ENCODE data around the gene SCFD1. TPM values are rescaled to one million over a fixed set of nuclear protein-coding genes. Genes with fewer than 3 reads are reported as not detected.

The SCFD1 gene
- total RNA-seq, 2 donors from 2014 or later: 46.8 to 58.3 TPM

DNA sequence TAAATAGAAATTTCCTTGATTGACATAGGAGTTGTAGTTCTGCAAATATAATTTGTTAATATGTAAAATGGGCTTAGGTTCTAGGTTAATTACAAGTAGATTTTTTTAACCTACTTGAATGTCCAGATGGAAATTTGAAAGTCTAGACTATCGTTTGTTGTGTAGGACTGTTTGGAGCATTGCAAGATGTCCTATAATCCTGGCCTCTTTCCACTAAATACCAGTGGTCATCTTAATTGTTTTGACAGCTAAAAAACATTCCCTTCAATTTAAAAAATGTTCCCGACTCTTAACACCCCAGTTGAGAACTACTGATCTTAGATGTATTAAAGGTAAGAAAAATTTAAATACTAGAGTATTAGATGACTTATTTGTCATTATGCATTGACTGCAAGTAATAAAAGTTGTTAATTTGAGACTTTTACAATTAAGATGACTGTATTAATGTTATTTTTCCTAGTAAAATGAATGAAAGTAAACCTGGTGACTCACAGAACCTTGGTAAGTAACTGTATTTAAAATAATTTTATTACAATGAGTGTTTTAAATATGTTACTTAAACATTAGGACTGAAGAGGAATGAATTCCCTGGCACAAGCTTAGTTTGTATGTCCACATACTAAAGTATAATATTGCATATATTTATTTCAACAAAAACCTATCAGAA lies 41.4 kb upstream of the SCFD1 start:
- no peak for TF ChIP-seq CTCF (IDR thresholded peaks at IDR 0.05)

GRCh38 chr14:30581283-30581625 lies 40.9 kb upstream of the SCFD1 start:
- no peak overlapping the region for H3K4me3 ChIP-seq
- no peak for ATAC-seq (ENCODE audit: insufficient number of reproducible peaks, low FRiP score, low read depth)
- DNase-seq (ENCODE audit: low spot score): no peak
- no peaks in the 10 kb centered on the region for H3K27me3 ChIP-seq (replicated peaks; ENCODE audit: insufficient read depth)
- H3K4me1 ChIP-seq (ENCODE audit: control insufficient read depth in 1 of 2, low read depth in 2 of 2): no peaks in the 10 kb centered on the region
- no peak for TF ChIP-seq CTCF (IDR thresholded peaks at IDR 0.05)
- no peaks in the 10 kb centered on the region for H3K9me3 ChIP-seq
- no peaks in the 10 kb centered on the region for H3K36me3 ChIP-seq
- no peak overlapping the region for H3K27ac ChIP-seq

More for the DNA sequence above, 41.4 kb upstream of the SCFD1 start:
- H3K36me3 ChIP-seq: no peaks in the 10 kb centered on the region
- no peaks in the 10 kb centered on the region for H3K9me3 ChIP-seq
- H3K4me1 ChIP-seq (ENCODE audit: control insufficient read depth in 1 of 2, low read depth in 2 of 2): no peaks in the 10 kb centered on the region
- ATAC-seq (ENCODE audit: insufficient number of reproducible peaks, low FRiP score, low read depth): no peak
- no peak overlapping the region for H3K4me3 ChIP-seq
- no peak for DNase-seq (ENCODE audit: low spot score)
- no peak overlapping the region for H3K27ac ChIP-seq
- H3K27me3 ChIP-seq (replicated peaks; ENCODE audit: insufficient read depth): no peaks in the 10 kb centered on the region

DNA sequence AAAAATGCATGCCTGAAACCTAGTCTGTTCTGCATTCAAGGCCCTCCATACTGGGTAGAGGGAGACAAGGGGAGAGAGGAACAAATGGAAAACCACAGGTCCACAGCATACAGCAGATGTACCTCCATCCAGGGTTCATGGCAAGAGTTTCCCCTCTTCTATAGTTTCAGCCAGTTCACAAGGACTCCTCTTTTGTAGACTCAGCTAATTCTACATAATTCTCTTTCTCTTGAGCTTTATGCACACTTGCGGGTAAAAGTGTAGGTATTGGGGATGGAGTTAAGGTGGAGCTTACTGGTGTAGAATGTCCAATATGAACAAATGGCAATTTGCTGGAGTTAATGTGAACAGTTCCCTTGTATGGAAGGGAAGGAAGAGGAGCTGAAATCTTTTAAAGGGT lies 39.7 kb upstream of the SCFD1 start:
- Histone ChIP-seq H3K36me3 (peaks cover 2% of the 10 kb centered on the region), H3K4me1 (ENCODE audit: control insufficient read depth in 1 of 2, low read depth in 2 of 2) (no peaks in the 10 kb centered on the region), H3K4me3 (no peak overlapping the region), H3K9me3 (no peaks in the 10 kb centered on the region), H3K27ac (no peak overlapping the region), H3K27me3 (replicated peaks; ENCODE audit: insufficient read depth) (no peaks in the 10 kb centered on the region)
- DNase-seq (ENCODE audit: low spot score): no peak
- TF ChIP-seq CTCF (IDR thresholded peaks at IDR 0.05): no peak
- ATAC-seq (ENCODE audit: insufficient number of reproducible peaks, low FRiP score, low read depth): no peak

DNA sequence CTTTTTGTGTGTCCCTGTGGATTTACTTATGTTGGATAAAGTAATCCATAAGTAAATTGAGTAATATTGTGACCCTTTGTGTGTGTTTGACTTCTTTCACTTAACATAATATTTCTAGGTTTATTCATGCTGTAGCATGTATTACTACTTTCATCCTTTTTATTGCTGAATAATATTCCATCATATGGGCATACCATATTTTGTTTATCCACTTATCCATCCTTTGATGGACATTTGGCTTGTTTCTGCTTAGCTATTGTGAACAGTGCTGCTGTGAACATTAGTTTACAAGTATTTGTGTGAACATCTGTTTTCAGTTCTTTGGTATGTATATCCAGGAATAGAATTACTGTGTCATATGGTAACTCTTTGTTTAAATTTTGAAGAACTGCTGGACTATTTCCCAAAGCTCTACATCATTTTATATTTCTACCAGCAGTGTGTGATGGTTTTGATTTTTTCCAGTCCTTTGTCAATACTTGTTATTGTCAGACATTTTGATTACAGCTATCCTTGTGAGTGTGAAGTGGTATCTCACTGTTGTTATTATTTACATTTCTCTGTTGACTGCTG lies 38.0 kb upstream of the SCFD1 start:
- no peak for TF ChIP-seq CTCF (IDR thresholded peaks at IDR 0.05)
- Histone ChIP-seq H3K9me3 (no peaks in the 10 kb centered on the region), H3K36me3 (peaks cover 4% of the 10 kb centered on the region), H3K4me3 (no peak overlapping the region), H3K27ac (no peak overlapping the region), H3K4me1 (ENCODE audit: control insufficient read depth in 1 of 2, low read depth in 2 of 2) (no peaks in the 10 kb centered on the region), H3K27me3 (replicated peaks; ENCODE audit: insufficient read depth) (no peaks in the 10 kb centered on the region)
- DNase-seq (ENCODE audit: low spot score) (no peak), ATAC-seq (ENCODE audit: insufficient number of reproducible peaks, low FRiP score, low read depth) (no peak)

DNA sequence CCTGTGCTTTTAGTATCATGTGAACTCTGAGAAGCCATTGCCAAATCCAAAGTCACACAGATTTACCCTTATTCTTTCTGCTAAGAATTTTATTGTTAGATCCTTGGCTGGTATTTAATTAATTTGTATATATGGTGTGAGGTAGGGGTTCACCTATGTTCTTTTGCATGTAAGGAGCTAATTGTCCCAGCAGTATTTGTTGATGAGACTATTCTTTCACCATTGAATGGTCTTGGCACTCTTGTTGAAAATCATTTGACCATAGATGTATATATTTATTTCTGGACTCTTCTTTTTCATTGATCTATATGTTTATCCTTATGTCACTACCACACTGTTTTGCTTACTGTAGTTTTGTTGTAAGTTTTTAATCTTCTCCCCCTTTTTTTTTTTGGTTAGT lies 36.9 kb upstream of the SCFD1 start:
- Histone ChIP-seq H3K4me3 (no peak overlapping the region), H3K4me1 (ENCODE audit: control insufficient read depth in 1 of 2, low read depth in 2 of 2) (no peaks in the 10 kb centered on the region), H3K27me3 (replicated peaks; ENCODE audit: insufficient read depth) (no peaks in the 10 kb centered on the region), H3K27ac (no peak overlapping the region), H3K9me3 (no peaks in the 10 kb centered on the region), H3K36me3 (peaks cover 4% of the 10 kb centered on the region)
- ATAC-seq (ENCODE audit: insufficient number of reproducible peaks, low FRiP score, low read depth): no peak
- DNase-seq (ENCODE audit: low spot score): no peak
- TF ChIP-seq CTCF (IDR thresholded peaks at IDR 0.05): no peak

Measured in thoracic aorta (tissue), 2 donors.